K562 (cell line): ENCODE data around the gene ZNF407. TPM values are rescaled to one million over a fixed set of nuclear protein-coding genes. Genes with fewer than 3 reads are reported as not detected.

ENCODE experiments used
- ATAC-seq: fragments of 200-7000 bp; cut with Tn5 transposase; 3 replicates; pipeline ENCODE4 v1.9.1; 2020; ENCODE audit warnings: moderate library complexity
- BruUV-seq: library from RNA; stranded (reverse); fragments of 400-500 nt; replicated peaks from 2 replicates; lab custom pipeline; 2021; lab: Mats Ljungman, UMichigan
- CTCF ChIA-PET: fragments of 300-600 bp; formaldehyde crosslinking; extraction: SDS; loops from one replicate; lab custom pipeline; 2021; ENCODE audit warnings: low intra/inter-chr PET ratio; lab: Yijun Ruan, JAX
- POLR2A ChIA-PET: fragments of 300-600, 350-650 bp; sonication (Branson Sonifier 250); formaldehyde crosslinking; extraction: SDS; loops from one replicate; lab custom pipeline; 2021; ENCODE audit warnings: antibody characterized with exemption, inconsistent platforms; lab: Yijun Ruan, JAX
- DNase-seq, 4 experiments: peaks; one replicate each; pipeline versions ENCODE4 v3.0.0 to v3.0.0-alpha.2; 2011 to 2018; ENCODE audit warnings: low spot score in 3 of 4, mixed read lengths in 3 of 4; ENCODE audit errors: extremely low read depth in 1 of 4
- FAIRE-seq: peaks from 2 replicates; lab custom pipeline; 2011; peaks lifted over from hg19 to GRCh38; lab: Jason Lieb, UNC
- H2AFZ ChIP-seq: 2 replicates; pipeline ENCODE4 v1.6.0; 2011; ENCODE audit warnings: low read depth, low read length, control low read depth, inconsistent platforms
- H3K27ac ChIP-seq: fragments of 200-600 bp; 3 replicates; pipeline ENCODE4 v1.8.0; 2011; ENCODE audit warnings: low read depth, mild to moderate bottlenecking, control low read depth, inconsistent platforms, low read length, moderate library complexity, mixed read lengths; ENCODE audit errors: extremely low read depth
- H3K27me3 ChIP-seq, 2 experiments: fragments of 300-600 bp in 1 of 2; 2 replicates in 1 of 2; 3 replicates in 1 of 2; pipeline versions ENCODE4 v1.6.0 to v1.8.0; 2011; ENCODE audit warnings: inconsistent platforms in 2 of 2, low read length in 2 of 2, mild to moderate bottlenecking in 1 of 2, mixed read lengths in 1 of 2, moderate library complexity in 1 of 2; ENCODE audit not compliant: control insufficient read depth in 2 of 2, insufficient read depth in 2 of 2
- H3K36me3 ChIP-seq: fragments of 300-600 bp; 3 replicates; pipeline ENCODE4 v1.8.0; 2011; ENCODE audit warnings: mild to moderate bottlenecking, low read length, inconsistent platforms; ENCODE audit not compliant: control insufficient read depth, insufficient read depth
- H3K4me1 ChIP-seq, 2 experiments: fragments of 200-600 bp in 1 of 2; replicated peaks in 1 of 2; 2 replicates in 1 of 2; 3 replicates in 1 of 2; pipeline versions ENCODE4 v1.5.1 to v1.8.0; 2011; ENCODE audit warnings: inconsistent platforms in 2 of 2, low read length in 2 of 2, mild to moderate bottlenecking in 1 of 2, mixed read lengths in 1 of 2, moderate library complexity in 1 of 2; ENCODE audit not compliant: control insufficient read depth in 2 of 2, insufficient read depth in 2 of 2
- H3K4me2 ChIP-seq: 2 replicates; pipeline ENCODE4 v1.6.1; 2011; ENCODE audit warnings: low read length, control low read depth, inconsistent platforms, mixed read lengths; ENCODE audit not compliant: insufficient read depth
- H3K4me3 ChIP-seq: fragments of 200-600 bp; sonication (generic), shearing (Covaris generic); 2 replicates; pipeline ENCODE4 v1.5.1; 2016; ENCODE audit warnings: control low read depth, inconsistent platforms
- H3K79me2 ChIP-seq: fragments of 200-600 bp; 3 replicates; pipeline ENCODE4 v1.8.0; 2011; ENCODE audit warnings: low read length, inconsistent platforms; ENCODE audit not compliant: control insufficient read depth, insufficient read depth
- H3K9ac ChIP-seq, 2 experiments: 2 replicates each; pipeline versions ENCODE4 v1.6.0 to v1.6.1; 2011; ENCODE audit warnings: low read depth in 2 of 2, low read length in 2 of 2, control low read depth in 1 of 2, inconsistent platforms in 1 of 2, mild to moderate bottlenecking in 1 of 2, mixed read lengths in 1 of 2; ENCODE audit not compliant: insufficient read depth in 1 of 2
- H3K9me1 ChIP-seq: one replicate; pipeline ENCODE4 v1.6.0; 2011; ENCODE audit warnings: inconsistent platforms, mild to moderate bottlenecking, low read length, moderate library complexity; ENCODE audit not compliant: control insufficient read depth, insufficient read depth
- H3K9me3 ChIP-seq: replicated peaks from 2 replicates; pipeline ENCODE4 v1.5.1; 2011; ENCODE audit warnings: low read depth, low read length, inconsistent platforms; ENCODE audit not compliant: control insufficient read depth, insufficient read depth
- H4K20me1 ChIP-seq: replicated peaks from 2 replicates; pipeline ENCODE4 v1.6.1; 2011; ENCODE audit warnings: low read length, inconsistent platforms, mixed read lengths; ENCODE audit not compliant: control insufficient read depth, insufficient read depth
- CBFA2T2 ChIP-seq: fragments of 450-650 bp; conservative IDR thresholded peaks from 2 replicates; pipeline ENCODE4 v1.6.1; 2017; ENCODE audit warnings: mild to moderate bottlenecking
- CHCHD3 ChIP-seq: fragments of 250-450 bp; sonication (Bioruptor Pico); IDR thresholded peaks from 2 replicates; pipeline ENCODE4 v2.1.2; 2022; ENCODE audit warnings: mild to moderate bottlenecking
- DPF2 ChIP-seq: fragments of 450-650 bp; IDR thresholded peaks from 2 replicates; pipeline ENCODE4 v1.6.1; 2016
- E2F3 ChIP-seq: fragments of 250-450 bp; sonication (Bioruptor Pico); IDR thresholded peaks from 2 replicates; pipeline ENCODE4 v1.4.0; 2020; ENCODE audit warnings: mild to moderate bottlenecking
- GATA2 ChIP-seq: sonication (generic); formaldehyde crosslinking; IDR thresholded peaks from 2 replicates; pipeline ENCODE4 v1.4.0; 2020; ENCODE audit warnings: mild to moderate bottlenecking, missing genetic modification reagents
- HIVEP1 ChIP-seq: fragments of 250-450 bp; sonication (Bioruptor Pico); IDR thresholded peaks from 2 replicates; pipeline ENCODE4 v1.4.0; 2020; ENCODE audit warnings: mild to moderate bottlenecking
- KAT7 ChIP-seq: sonication (generic); formaldehyde crosslinking; IDR thresholded peaks from 2 replicates; pipeline ENCODE4 v1.8.0; 2022; ENCODE audit warnings: missing genetic modification reagents, mild to moderate bottlenecking, borderline replicate concordance
- KDM5B ChIP-seq: fragments of 200-600 bp; sonication (generic); IDR thresholded peaks from 2 replicates; pipeline ENCODE4 v1.6.1; 2012; ENCODE audit warnings: low read depth, mild to moderate bottlenecking, moderate library complexity, low read length, control low read depth, inconsistent platforms; ENCODE audit not compliant: insufficient replicate concordance
- NR3C1 ChIP-seq: sonication (generic); formaldehyde crosslinking; IDR thresholded peaks from 2 replicates; pipeline ENCODE4 v1.8.1; 2022; ENCODE audit warnings: missing genetic modification reagents
- SETDB1 ChIP-seq: IDR thresholded peaks from one replicate; pipeline ENCODE4 v1.6.1; 2012; ENCODE audit warnings: low read length, control low read depth, inconsistent platforms
- SMAD4 ChIP-seq: fragments of 250-450 bp; sonication (Bioruptor Pico); conservative IDR thresholded peaks from 2 replicates; pipeline ENCODE4 v1.8.0; 2021; ENCODE audit warnings: inconsistent platforms, mild to moderate bottlenecking, moderate library complexity
- TARDBP ChIP-seq: fragments of 450-650 bp; IDR thresholded peaks from 2 replicates; pipeline ENCODE4 v1.6.1; 2016
- WGBS: fragments of 100-300 bp; shearing (Covaris generic); methylation state at CpG from one replicate; pipeline ENCODE4 v1.1.6; 2016; ENCODE audit warnings: low coverage, mixed read lengths; ENCODE audit not compliant: insufficient coverage; ENCODE audit errors: missing lambda C conversion rate; 5-methylcytosine and 5-hydroxymethylcytosine counted together
- in situ Hi-C: fragments of 300-500 bp; cut with MboI; formaldehyde crosslinking; loops from 4 replicates; pipeline ENCODE4 v1.15.0; 2018; ENCODE audit warnings: inconsistent platforms, mixed read lengths
- intact Hi-C: fragments of 100-400 bp; cut with micrococcal nuclease; formaldehyde crosslinking; loops from 2 replicates; pipeline ENCODE4 v1.14.2; 2022
- polyA plus RNA-seq, 8 experiments: library from polyadenylated mRNA; depleted of rRNA in 4 of 8; stranded (reverse) in 5 of 8; unstranded in 3 of 8; fragments of >200 nt; fragmentation: Nextera tagmentation in 2 of 8; fragmentation: Illumina TruSeq in 1 of 8; extraction: Ambion mirVana in 2 of 8; extraction: Trizol in 1 of 8; gene quantifications; 2 replicates each; pipeline versions ENCODE4 v1.2.1 to v1.2.3, GENCODE V29; 2011 to 2014; ENCODE audit warnings: inconsistent platforms in 1 of 8, missing spikeins in 1 of 8
- total RNA-seq, 7 experiments: library from RNA; depleted of rRNA in 6 of 7; stranded (reverse); fragments of >200 nt in 6 of 7; fragmentation: Illumina TruSeq in 2 of 7; extraction: Trizol in 2 of 7; gene quantifications; 2 replicates each; pipeline versions ENCODE4 v1.2.1 to v1.2.3, GENCODE V29; 2011 to 2021; ENCODE audit warnings: low replicate concordance in 1 of 7

The ZNF407 gene
- total and polyA plus RNA-seq, 9 of the 15 experiments (the other 6 are each of a cell fraction or from before 2014, with no cell fraction given): 0.21 to 5.4 (median 2.3) TPM

DNA sequence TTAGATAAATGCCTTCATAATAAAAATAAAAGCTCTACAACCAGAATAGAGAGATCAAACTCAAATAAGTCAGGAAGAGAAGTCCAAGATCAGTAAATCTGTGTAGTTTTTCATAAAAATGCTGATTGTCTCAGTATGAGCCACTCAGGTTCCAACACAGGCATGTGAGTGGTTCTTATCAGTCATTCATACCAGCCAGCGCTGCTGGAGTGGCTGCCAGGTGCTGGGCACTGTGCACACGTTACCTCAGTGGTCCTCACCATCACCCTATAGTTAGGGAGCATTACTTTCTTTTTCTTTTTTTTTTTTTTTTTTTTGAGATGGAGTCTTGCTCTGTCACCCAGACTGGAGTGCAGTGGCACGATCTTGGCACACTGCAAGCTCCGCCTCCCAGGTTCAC lies 39.6 kb upstream of the ZNF407 start:
- no TSS peak for BruUV-seq
- intact Hi-C loops (no loop called here), in situ Hi-C loops (loop anchor here (10.0 kb wide), 2 partner anchors 193 to 373 kb away; no protein-coding TSS in a partner anchor)
- 0% methylated on average over 1 of the region's 4 CpGs for WGBS
- H4K20me1 ChIP-seq: no peaks in the 10 kb centered on the region
- H3K27ac ChIP-seq: no peak overlapping the region
- no peaks in the 10 kb centered on the region for H3K4me1 ChIP-seq
- ATAC-seq (no peak), DNase-seq (no peak), FAIRE-seq (no peak)
- POLR2A ChIA-PET: no interaction called here
- H3K27me3 ChIP-seq: peaks cover 8 to 30% of the 10 kb centered on the region in 2 experiments; a peak in 4 of 5 replicates
- CTCF ChIA-PET: no interaction called here
- no peaks in the 10 kb centered on the region for H3K9me1 ChIP-seq
- no peaks in the 10 kb centered on the region for H3K9me3 ChIP-seq
- TF ChIP-seq DPF2 (no peak), CBFA2T2 (no peak), HIVEP1 (CRISPR knock-in tag) (no peak), NR3C1 (CRISPR knock-in tag) (no peak), SMAD4 (CRISPR knock-in tag) (no peak), SETDB1 (no peak), TARDBP (no peak), KDM5B (no peak), CHCHD3 (CRISPR knock-in tag) (no peak), GATA2 (CRISPR knock-in tag) (no peak), KAT7 (CRISPR knock-in tag) (no peak), E2F3 (no peak)
- H3K36me3 ChIP-seq: no peaks in the 10 kb centered on the region
- H3K9ac ChIP-seq: no peak overlapping the region
- no peak overlapping the region for H3K4me3 ChIP-seq
- H3K4me2 ChIP-seq: no peak overlapping the region
- H3K79me2 ChIP-seq: no peaks in the 10 kb centered on the region
- no peak overlapping the region for H2AFZ ChIP-seq
